ENCODE data around the gene COG1.

The COG1 gene

DNA sequence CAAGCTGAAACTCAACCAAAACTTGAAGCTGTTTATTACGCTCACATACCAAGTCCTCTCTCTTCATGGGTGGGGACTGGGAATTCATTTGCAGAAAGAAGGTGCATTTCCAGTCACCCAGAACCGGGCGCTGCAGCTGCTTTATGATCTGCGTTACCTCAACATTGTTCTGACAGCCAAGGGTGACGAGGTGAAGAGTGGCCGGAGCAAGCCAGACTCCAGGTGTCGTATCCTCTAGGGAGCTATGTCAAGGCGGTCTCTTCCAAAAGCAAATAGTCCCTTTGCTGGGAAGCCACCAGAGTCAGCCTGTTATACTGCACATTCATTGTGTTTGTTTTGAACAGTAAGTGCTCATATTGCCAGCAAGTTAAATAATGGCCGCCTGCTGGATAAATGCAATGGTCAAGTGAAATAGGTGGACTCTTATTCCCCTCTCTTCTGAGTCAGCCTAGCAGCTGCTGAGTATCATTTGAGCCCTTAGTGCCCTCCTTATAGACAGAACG, 12.7 kb downstream of the COG1 start:
- H4K20me1 ChIP-seq (ENCODE audit: insufficient read depth, low read length): no peaks in the 10 kb centered on the region
- H3F3A ChIP-seq (ENCODE audit: insufficient read depth, low read length): no peaks in the 10 kb centered on the region
- no peak overlapping the region for H3K27ac ChIP-seq (ENCODE audit: low read depth, low read length, poor library complexity, severe bottlenecking)
- TF ChIP-seq, protein P1, sequence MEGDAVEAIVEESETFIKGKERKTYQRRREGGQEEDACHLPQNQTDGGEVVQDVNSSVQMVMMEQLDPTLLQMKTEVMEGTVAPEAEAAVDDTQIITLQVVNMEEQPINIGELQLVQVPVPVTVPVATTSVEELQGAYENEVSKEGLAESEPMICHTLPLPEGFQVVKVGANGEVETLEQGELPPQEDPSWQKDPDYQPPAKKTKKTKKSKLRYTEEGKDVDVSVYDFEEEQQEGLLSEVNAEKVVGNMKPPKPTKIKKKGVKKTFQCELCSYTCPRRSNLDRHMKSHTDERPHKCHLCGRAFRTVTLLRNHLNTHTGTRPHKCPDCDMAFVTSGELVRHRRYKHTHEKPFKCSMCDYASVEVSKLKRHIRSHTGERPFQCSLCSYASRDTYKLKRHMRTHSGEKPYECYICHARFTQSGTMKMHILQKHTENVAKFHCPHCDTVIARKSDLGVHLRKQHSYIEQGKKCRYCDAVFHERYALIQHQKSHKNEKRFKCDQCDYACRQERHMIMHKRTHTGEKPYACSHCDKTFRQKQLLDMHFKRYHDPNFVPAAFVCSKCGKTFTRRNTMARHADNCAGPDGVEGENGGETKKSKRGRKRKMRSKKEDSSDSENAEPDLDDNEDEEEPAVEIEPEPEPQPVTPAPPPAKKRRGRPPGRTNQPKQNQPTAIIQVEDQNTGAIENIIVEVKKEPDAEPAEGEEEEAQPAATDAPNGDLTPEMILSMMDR (IDR thresholded peaks at IDR 0.05; ENCODE audit: low read length): no peak
- no peak for TF ChIP-seq EZH2 (IDR thresholded peaks at IDR 0.05; ENCODE audit: borderline replicate concordance, low read length)
- H3K79me2 ChIP-seq (ENCODE audit: insufficient read depth, low read length): no peaks in the 10 kb centered on the region
- H3K27me3 ChIP-seq (ENCODE audit: insufficient read depth, low read length): no peaks in the 10 kb centered on the region
- no peak overlapping the region for H2AFZ ChIP-seq (ENCODE audit: low read length)
- peaks cover 92% of the 10 kb centered on the region for H3K36me3 ChIP-seq (ENCODE audit: insufficient read depth, low read length)
- H3K4me2 ChIP-seq (ENCODE audit: low read length): no peak overlapping the region
- H3K4me1 ChIP-seq (ENCODE audit: insufficient read depth, low read length, severe bottlenecking): no peaks in the 10 kb centered on the region
- no peak overlapping the region for H3K9ac ChIP-seq (ENCODE audit: low read length)
- H3K9me2 ChIP-seq (ENCODE audit: low read depth, low read length): no peaks in the 10 kb centered on the region
- no peaks in the 10 kb centered on the region for H3K9me3 ChIP-seq (ENCODE audit: low read length)
- H3K4me3 ChIP-seq (ENCODE audit: low read depth, low read length, poor library complexity, severe bottlenecking): no peak overlapping the region

DNA sequence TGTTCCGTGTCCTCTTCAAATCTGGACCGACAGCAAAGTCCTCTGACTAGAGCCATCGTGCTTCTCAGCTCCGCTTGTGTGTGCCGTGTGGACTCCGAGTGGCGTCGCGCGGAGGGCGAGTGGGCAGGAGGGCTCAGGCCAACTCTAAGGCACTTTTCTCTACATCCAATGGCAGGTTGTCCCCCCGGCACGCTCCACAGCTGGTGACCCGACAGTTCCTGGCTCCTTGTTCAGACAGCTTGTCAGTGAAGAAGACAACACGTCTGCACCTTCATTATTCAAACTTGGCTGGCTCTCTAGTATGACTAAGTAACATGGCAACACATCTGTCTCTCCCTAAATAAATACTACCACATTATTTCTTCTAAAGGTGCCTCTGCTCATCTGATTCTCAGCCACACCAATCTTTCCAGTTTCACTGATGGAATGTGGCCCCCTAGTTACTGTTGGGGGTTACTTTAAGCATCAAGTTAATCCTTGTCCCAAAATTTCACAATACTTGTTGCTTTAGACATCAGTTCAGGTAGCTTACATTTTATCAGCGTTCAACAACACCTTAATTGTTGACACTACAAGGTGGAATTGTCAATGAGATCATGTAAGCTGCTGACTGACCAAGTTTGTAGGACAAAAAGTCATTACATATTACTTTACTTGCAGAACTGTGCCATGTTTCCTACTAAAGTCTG, 15.4 kb downstream of the COG1 start:
- peaks cover 66% of the 10 kb centered on the region for H3K36me3 ChIP-seq (ENCODE audit: insufficient read depth, low read length)
- no peaks in the 10 kb centered on the region for H3K9me2 ChIP-seq (ENCODE audit: low read depth, low read length)
- no peak overlapping the region for H3K4me2 ChIP-seq (ENCODE audit: low read length)
- no peak overlapping the region for H3K9ac ChIP-seq (ENCODE audit: low read length)
- no peak overlapping the region for H3K4me3 ChIP-seq (ENCODE audit: low read depth, low read length, poor library complexity, severe bottlenecking)
- no peaks in the 10 kb centered on the region for H3K9me3 ChIP-seq (ENCODE audit: low read length)
- H3K27ac ChIP-seq (ENCODE audit: low read depth, low read length, poor library complexity, severe bottlenecking): no peak overlapping the region
- no peaks in the 10 kb centered on the region for H3K4me1 ChIP-seq (ENCODE audit: insufficient read depth, low read length, severe bottlenecking)
- H4K20me1 ChIP-seq (ENCODE audit: insufficient read depth, low read length): no peaks in the 10 kb centered on the region
- H3K79me2 ChIP-seq (ENCODE audit: insufficient read depth, low read length): no peaks in the 10 kb centered on the region
- no peak overlapping the region for H2AFZ ChIP-seq (ENCODE audit: low read length)
- no peak for TF ChIP-seq EZH2 (IDR thresholded peaks at IDR 0.05; ENCODE audit: borderline replicate concordance, low read length)
- TF ChIP-seq, protein P1 (IDR thresholded peaks at IDR 0.05; ENCODE audit: low read length): no peak
- no peaks in the 10 kb centered on the region for H3K27me3 ChIP-seq (ENCODE audit: insufficient read depth, low read length)
- no peaks in the 10 kb centered on the region for H3F3A ChIP-seq (ENCODE audit: insufficient read depth, low read length)

DNA sequence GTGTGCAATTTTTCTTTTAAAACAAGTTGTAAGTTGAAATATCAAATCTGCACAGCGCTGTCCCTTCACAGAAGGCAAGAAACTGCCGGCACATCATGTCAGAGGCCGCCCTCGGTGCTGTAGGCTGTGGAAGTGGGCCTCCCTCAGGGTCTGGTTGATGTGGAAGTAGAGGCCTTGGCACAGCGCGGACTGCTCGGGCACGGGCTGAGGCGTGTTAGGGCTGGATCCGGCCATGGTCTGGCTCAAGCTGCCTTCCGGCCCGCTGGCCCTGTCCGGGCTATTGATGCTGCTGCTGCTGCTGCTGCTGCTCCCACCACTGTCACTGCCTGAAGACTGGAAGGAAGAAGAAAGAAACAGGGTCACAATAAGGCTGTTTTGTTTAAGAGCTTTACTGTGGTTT, 16.6 kb downstream of the COG1 start:
- Histone ChIP-seq H3K4me1 (ENCODE audit: insufficient read depth, low read length, severe bottlenecking) (no peaks in the 10 kb centered on the region), H3K27me3 (ENCODE audit: insufficient read depth, low read length) (no peaks in the 10 kb centered on the region), H3K4me2 (ENCODE audit: low read length) (no peak overlapping the region), H2AFZ (ENCODE audit: low read length) (no peak overlapping the region), H3K4me3 (ENCODE audit: low read depth, low read length, poor library complexity, severe bottlenecking) (no peak overlapping the region), H3K27ac (ENCODE audit: low read depth, low read length, poor library complexity, severe bottlenecking) (no peak overlapping the region), H3F3A (ENCODE audit: insufficient read depth, low read length) (no peaks in the 10 kb centered on the region), H3K9ac (ENCODE audit: low read length) (no peak overlapping the region), H3K9me2 (ENCODE audit: low read depth, low read length) (no peaks in the 10 kb centered on the region), H4K20me1 (ENCODE audit: insufficient read depth, low read length) (no peaks in the 10 kb centered on the region), H3K79me2 (ENCODE audit: insufficient read depth, low read length) (no peaks in the 10 kb centered on the region; the same call in 1 of the 2 replicates), H3K9me3 (ENCODE audit: low read length) (no peaks in the 10 kb centered on the region), H3K36me3 (ENCODE audit: insufficient read depth, low read length) (peaks cover 62% of the 10 kb centered on the region)
- TF ChIP-seq, protein P1 (IDR thresholded peaks at IDR 0.05; ENCODE audit: low read length): no peak
- no peak for TF ChIP-seq EZH2 (IDR thresholded peaks at IDR 0.05; ENCODE audit: borderline replicate concordance, low read length)

Data from OCI-LY1 (cell line).